ENCODE results near the gene NME8. TPM values are rescaled to one million over a fixed set of nuclear protein-coding genes. Genes with fewer than 3 reads are reported as not detected.

The NME8 gene
- total and polyA plus RNA-seq, 2 of the 4 experiments (the other 2 are of a cell fraction) = not detected

GRCh38 chr7:37947138-37947940 lies 98.9 kb downstream of the NME8 start:
- intact Hi-C loops (cut with micrococcal nuclease) = no loop called here
- Histone ChIP-seq H3K18ac (ENCODE audit: low read depth, low read length) (no peak overlapping the region), H4K20me1 (ENCODE audit: insufficient read depth, low read length) (no peaks in the 10 kb centered on the region), H3K9me3 (ENCODE audit: control insufficient read depth, insufficient read depth, low read length) (peaks cover 15% of the 10 kb centered on the region), H2BK5ac (ENCODE audit: low read depth, low read length, poor library complexity, severe bottlenecking) (no peak overlapping the region), H3K36me3 (ENCODE audit: control insufficient read depth, insufficient read depth, low read length) (no peaks in the 10 kb centered on the region), H2AK5ac (ENCODE audit: low read depth, low read length) (no peak overlapping the region), H4K8ac (ENCODE audit: low read depth in 2 of 2, low read length in 2 of 2) (no peak overlapping the region), H3K27me3 (ENCODE audit: control insufficient read depth, insufficient read depth, low read length) (no peaks in the 10 kb centered on the region), H3K27ac (ENCODE audit: insufficient read depth, low read length) (no peak overlapping the region), H2BK20ac (ENCODE audit: low read depth, low read length) (no peak overlapping the region), H3K4me3 (ENCODE audit: insufficient read depth, low read depth, low read length) (no peak overlapping the region), H3K4me1 (ENCODE audit: control insufficient read depth, insufficient read depth, low read length) (no peaks in the 10 kb centered on the region), H2BK15ac (ENCODE audit: low read depth, low read length) (no peak overlapping the region), H3K14ac (replicated peaks; ENCODE audit: low read depth, low read length) (no peak overlapping the region), H3K9me1 (ENCODE audit: insufficient read depth, low read length) (no peaks in the 10 kb centered on the region), H3K4me2 (ENCODE audit: low read depth, low read length) (no peak overlapping the region), H2BK120ac (ENCODE audit: low read depth, low read length) (no peak overlapping the region), H3K56ac (ENCODE audit: extremely low read depth, insufficient read depth, low read length) (no peak overlapping the region), H3K23ac (ENCODE audit: low read depth, low read length) (no peak overlapping the region), H4K91ac (ENCODE audit: insufficient read depth, low read depth, low read length) (no peak overlapping the region), H3K79me1 (ENCODE audit: low read depth in 1 of 2, low read length in 2 of 2) (no peaks in the 10 kb centered on the region), H2AFZ (replicated peaks; ENCODE audit: low read length, poor library complexity) (no peak overlapping the region), H3K4ac (ENCODE audit: low read depth, low read length) (no peak overlapping the region), H2AK9ac (replicated peaks; ENCODE audit: low read depth, low read length, poor library complexity) (no peak overlapping the region), H4K5ac (ENCODE audit: low read depth, low read length) (no peak overlapping the region), H3K9ac (ENCODE audit: low read depth, low read length) (no peak overlapping the region)
- dilution Hi-C loops (cut with HindIII; ENCODE audit: low sequenced_read_pairs, unreplicated experiment) = no loop called here
- TF ChIP-seq CHD1 (IDR thresholded peaks at IDR 0.05; ENCODE audit: low read depth, low read length) = no peak
- TF ChIP-seq RCOR1 (IDR thresholded peaks at IDR 0.05; ENCODE audit: insufficient replicate concordance, low read length) = no peak
- TF ChIP-seq BHLHE40 (IDR thresholded peaks at IDR 0.05; ENCODE audit: low read depth, low read length) = no peak
- TF ChIP-seq ELK1 (IDR thresholded peaks at IDR 0.05; ENCODE audit: borderline replicate concordance, low read depth, low read length) = no peak
- TF ChIP-seq RAD21 (IDR thresholded peaks at IDR 0.05; ENCODE audit: low read length) = no peak
- no peak for TF ChIP-seq CTCF (conservative IDR thresholded peaks at IDR 0.05; ENCODE audit: low read depth, low read length)
- TF ChIP-seq MAFK (IDR thresholded peaks at IDR 0.05; ENCODE audit: low read depth, low read length) = no peak
- TF ChIP-seq RFX5 (IDR thresholded peaks at IDR 0.05; ENCODE audit: low read depth, low read length) = no peak
- no peak for TF ChIP-seq USF2 (IDR thresholded peaks at IDR 0.05; ENCODE audit: low read depth, low read length)
- no peak for TF ChIP-seq SMC3 (IDR thresholded peaks at IDR 0.05; ENCODE audit: low read depth, low read length)
- TF ChIP-seq POLR2A (IDR thresholded peaks at IDR 0.05; ENCODE audit: low read depth, low read length) = no peak
- TF ChIP-seq FOS (IDR thresholded peaks at IDR 0.05; ENCODE audit: low read depth, low read length) = no peak
- in situ Hi-C loops (cut with MboI; ENCODE audit: low sequenced_read_pairs) = no loop called here
- WGBS, 2 experiments (ENCODE audit: extremely low coverage in 2 of 2, insufficient read length in 1 of 2) = no CpG with 5 or more reads among the region's 7 CpGs
- BruUV-seq (replicated peaks) = no TSS peak
- ChIA-PET POLR2A (ENCODE audit: unreplicated experiment) (no interaction called here), CTCF (no interaction called here)
- DNase-seq (no peak), ATAC-seq (ENCODE audit: low read depth) (no peak)

Measured in IMR-90 (cell line).